Measurements from ENCODE around the gene GRID1. TPM values are rescaled to one million over a fixed set of nuclear protein-coding genes. Genes with fewer than 3 reads are reported as not detected.

The GRID1 gene
- total RNA-seq, 2 donors from 2014 or later, result 0.27 to 0.85 TPM

DNA sequence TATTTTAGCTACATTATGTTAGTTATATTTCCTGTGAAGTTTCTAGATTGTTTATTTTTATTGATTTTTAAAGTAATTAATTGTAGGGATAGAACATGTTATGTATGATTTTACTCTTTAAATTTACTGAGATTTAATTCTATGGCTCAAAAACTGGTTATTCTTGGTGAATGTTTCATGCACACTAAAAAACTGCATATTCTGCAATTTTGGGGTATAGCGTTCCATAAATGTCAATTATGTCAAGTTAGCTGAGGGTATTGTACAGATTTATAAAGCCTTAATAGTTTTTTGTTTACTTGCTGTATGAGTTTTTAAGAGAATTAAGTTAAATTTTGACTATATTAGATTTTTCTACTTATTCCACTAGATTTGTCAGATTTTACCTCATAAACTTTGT, 669.7 kb downstream of the GRID1 start:
- Histone ChIP-seq H3K4me1 (ENCODE audit: control insufficient read depth in 1 of 2, low read depth in 2 of 2) (no peaks in the 10 kb centered on the region), H3K27me3 (replicated peaks; ENCODE audit: insufficient read depth) (no peaks in the 10 kb centered on the region), H3K36me3 (no peaks in the 10 kb centered on the region), H3K4me3 (no peak overlapping the region), H3K27ac (no peak overlapping the region), H3K9me3 (no peaks in the 10 kb centered on the region)
- ATAC-seq (ENCODE audit: insufficient number of reproducible peaks, low FRiP score, low read depth) (no peak), DNase-seq (ENCODE audit: low spot score) (no peak)
- TF ChIP-seq, protein P1, sequence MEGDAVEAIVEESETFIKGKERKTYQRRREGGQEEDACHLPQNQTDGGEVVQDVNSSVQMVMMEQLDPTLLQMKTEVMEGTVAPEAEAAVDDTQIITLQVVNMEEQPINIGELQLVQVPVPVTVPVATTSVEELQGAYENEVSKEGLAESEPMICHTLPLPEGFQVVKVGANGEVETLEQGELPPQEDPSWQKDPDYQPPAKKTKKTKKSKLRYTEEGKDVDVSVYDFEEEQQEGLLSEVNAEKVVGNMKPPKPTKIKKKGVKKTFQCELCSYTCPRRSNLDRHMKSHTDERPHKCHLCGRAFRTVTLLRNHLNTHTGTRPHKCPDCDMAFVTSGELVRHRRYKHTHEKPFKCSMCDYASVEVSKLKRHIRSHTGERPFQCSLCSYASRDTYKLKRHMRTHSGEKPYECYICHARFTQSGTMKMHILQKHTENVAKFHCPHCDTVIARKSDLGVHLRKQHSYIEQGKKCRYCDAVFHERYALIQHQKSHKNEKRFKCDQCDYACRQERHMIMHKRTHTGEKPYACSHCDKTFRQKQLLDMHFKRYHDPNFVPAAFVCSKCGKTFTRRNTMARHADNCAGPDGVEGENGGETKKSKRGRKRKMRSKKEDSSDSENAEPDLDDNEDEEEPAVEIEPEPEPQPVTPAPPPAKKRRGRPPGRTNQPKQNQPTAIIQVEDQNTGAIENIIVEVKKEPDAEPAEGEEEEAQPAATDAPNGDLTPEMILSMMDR (IDR thresholded peaks at IDR 0.05), result no peak

DNA sequence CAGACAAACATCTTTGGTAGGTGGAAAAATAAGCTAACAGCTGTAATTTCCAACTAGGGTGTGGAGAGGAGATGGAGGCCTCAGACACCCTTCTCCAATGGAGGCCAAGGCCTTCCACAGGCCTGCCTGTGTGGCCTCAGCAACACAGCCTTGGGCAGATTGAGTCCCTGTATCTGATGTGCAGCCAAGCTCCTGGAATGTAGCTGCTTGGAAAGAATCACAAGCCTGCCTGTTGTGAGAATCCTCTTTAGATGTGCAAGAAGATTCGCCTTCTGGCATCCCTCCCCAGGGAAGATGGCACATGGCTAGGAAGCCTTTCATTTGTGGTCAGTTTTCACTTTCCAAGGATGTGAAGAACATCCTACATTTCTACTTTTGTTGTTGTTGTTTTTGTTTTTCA, 684.0 kb downstream of the GRID1 start:
- DNase-seq (ENCODE audit: low spot score) (no peak), ATAC-seq (ENCODE audit: insufficient number of reproducible peaks, low FRiP score, low read depth) (no peak)
- no peaks in the 10 kb centered on the region for H3K4me1 ChIP-seq (ENCODE audit: control insufficient read depth in 1 of 2, low read depth in 2 of 2)
- no peaks in the 10 kb centered on the region for H3K9me3 ChIP-seq
- H3K36me3 ChIP-seq, result no peaks in the 10 kb centered on the region
- H3K4me3 ChIP-seq, result no peak overlapping the region
- H3K27ac ChIP-seq, result no peak overlapping the region
- TF ChIP-seq, protein P1 (IDR thresholded peaks at IDR 0.05), result no peak
- no peaks in the 10 kb centered on the region for H3K27me3 ChIP-seq (replicated peaks; ENCODE audit: insufficient read depth)

DNA sequence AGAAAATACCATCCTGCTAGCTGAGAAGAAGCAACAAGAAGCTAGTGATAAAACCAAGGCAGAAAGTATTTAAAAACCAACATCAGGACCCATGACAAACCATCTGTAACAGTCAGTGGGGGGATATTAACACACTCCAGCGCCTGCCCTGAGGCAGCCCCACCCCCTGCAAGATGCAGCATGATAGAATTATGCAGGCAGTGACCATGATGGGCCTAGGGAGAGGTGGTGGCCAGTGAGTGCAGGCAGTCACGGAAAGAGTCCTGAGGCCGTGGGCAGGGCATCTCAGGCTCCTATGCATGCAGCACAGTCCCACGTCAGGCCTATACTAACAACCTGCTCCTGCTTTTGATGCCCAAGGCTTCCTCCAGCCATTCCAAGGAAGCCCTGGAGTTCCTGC, 686.9 kb downstream of the GRID1 start:
- H3K4me3 ChIP-seq, result no peak overlapping the region
- no peak for DNase-seq (ENCODE audit: low spot score)
- TF ChIP-seq, protein P1 (IDR thresholded peaks at IDR 0.05), result no peak
- H3K9me3 ChIP-seq, result no peaks in the 10 kb centered on the region
- no peak for ATAC-seq (ENCODE audit: insufficient number of reproducible peaks, low FRiP score, low read depth)
- no peaks in the 10 kb centered on the region for H3K4me1 ChIP-seq (ENCODE audit: control insufficient read depth in 1 of 2, low read depth in 2 of 2)
- no peak overlapping the region for H3K27ac ChIP-seq
- no peaks in the 10 kb centered on the region for H3K36me3 ChIP-seq
- no peaks in the 10 kb centered on the region for H3K27me3 ChIP-seq (replicated peaks; ENCODE audit: insufficient read depth)

DNA sequence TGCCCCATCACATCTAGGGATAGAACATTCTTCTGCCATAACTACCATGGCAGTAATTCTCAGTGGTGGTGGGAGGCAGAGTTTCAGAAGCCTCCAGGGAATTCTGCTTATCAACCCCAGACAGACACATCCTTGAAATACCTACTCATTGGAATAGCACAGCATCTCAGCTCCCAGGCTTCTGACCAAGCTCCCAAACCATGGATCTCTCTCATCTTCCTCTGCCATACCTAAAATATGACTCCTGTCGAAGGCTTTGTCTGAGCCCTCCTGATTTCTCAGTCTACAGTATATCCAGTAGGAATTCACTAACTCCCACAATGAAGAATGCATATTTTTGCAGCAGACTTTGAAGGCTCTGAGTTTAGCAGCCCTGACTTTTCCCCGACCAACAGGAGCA, 687.5 kb downstream of the GRID1 start:
- ATAC-seq (ENCODE audit: insufficient number of reproducible peaks, low FRiP score, low read depth) (no peak), DNase-seq (ENCODE audit: low spot score) (no peak)
- Histone ChIP-seq H3K4me3 (no peak overlapping the region), H3K9me3 (no peaks in the 10 kb centered on the region), H3K36me3 (no peaks in the 10 kb centered on the region), H3K27ac (no peak overlapping the region), H3K4me1 (ENCODE audit: control insufficient read depth in 1 of 2, low read depth in 2 of 2) (no peaks in the 10 kb centered on the region), H3K27me3 (replicated peaks; ENCODE audit: insufficient read depth) (no peaks in the 10 kb centered on the region)
- TF ChIP-seq, protein P1 (IDR thresholded peaks at IDR 0.05), result no peak

DNA sequence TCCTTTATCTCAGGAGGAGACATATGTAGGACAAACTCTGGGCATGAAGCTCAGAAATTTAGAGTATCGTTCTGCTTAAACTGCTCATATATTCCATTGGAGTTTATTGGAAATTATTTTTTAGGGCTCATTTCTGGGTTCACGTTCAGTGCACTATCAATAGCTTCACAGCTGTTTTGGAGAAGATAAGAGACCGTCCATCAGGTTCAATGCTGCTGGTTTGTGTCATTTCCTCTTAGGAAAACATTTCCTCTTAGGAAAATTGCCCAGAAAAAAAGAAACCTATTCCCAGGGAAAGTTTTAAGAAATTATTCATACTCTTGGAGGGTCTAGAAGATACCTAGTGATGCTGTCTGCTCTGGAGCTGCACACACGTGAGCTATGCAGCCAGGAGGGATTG, 691.7 kb downstream of the GRID1 start:
- Histone ChIP-seq H3K4me1 (ENCODE audit: control insufficient read depth in 1 of 2, low read depth in 2 of 2) (no peaks in the 10 kb centered on the region), H3K4me3 (no peak overlapping the region), H3K27ac (no peak overlapping the region), H3K36me3 (no peaks in the 10 kb centered on the region), H3K27me3 (replicated peaks; ENCODE audit: insufficient read depth) (no peaks in the 10 kb centered on the region), H3K9me3 (peaks cover 5% of the 10 kb centered on the region)
- ATAC-seq (ENCODE audit: insufficient number of reproducible peaks, low FRiP score, low read depth), result no peak
- DNase-seq (ENCODE audit: low spot score), result no peak
- TF ChIP-seq, protein P1 (IDR thresholded peaks at IDR 0.05), result no peak
